Smooth muscle cell (in vitro differentiated cells): Measurements from ENCODE around the gene MATN1. TPM values are rescaled to one million over a fixed set of nuclear protein-coding genes. Genes with fewer than 3 reads are reported as not detected.
A peak's percentile ranks its signal among the peaks of the same experiment; 100 is the strongest.

Experiments
- DNase-seq: peaks from one replicate; lab custom pipeline; 2025; ENCODE audit not compliant: unreplicated experiment; lab: John Stamatoyannopoulos, UW
- H2AFZ ChIP-seq: fragments of 200-600 bp; sonication (generic); 2 replicates; pipeline ENCODE4 v1.6.0; 2016; ENCODE audit warnings: antibody characterized with exemption, low read depth, mild to moderate bottlenecking
- H3F3A ChIP-seq: fragments of 200-600 bp; sonication (generic); 2 replicates; pipeline ENCODE4 v1.6.0; 2017; ENCODE audit warnings: antibody characterized with exemption, low read depth
- H3K27ac ChIP-seq: fragments of 200-600 bp; sonication (generic); 2 replicates; pipeline ENCODE4 v1.5.1; 2016; ENCODE audit warnings: low read depth, mild to moderate bottlenecking
- H3K27me3 ChIP-seq: fragments of 200-600 bp; sonication (generic); 2 replicates; pipeline ENCODE4 v1.6.1; 2016; ENCODE audit warnings: low read depth, mild to moderate bottlenecking
- H3K36me3 ChIP-seq: fragments of 200-600 bp; sonication (generic); 2 replicates; pipeline ENCODE4 v1.5.1; 2016; ENCODE audit warnings: low read depth
- H3K4me1 ChIP-seq: fragments of 200-600 bp; sonication (generic); 2 replicates; pipeline ENCODE4 v1.5.1; 2016; ENCODE audit warnings: low read depth
- H3K4me2 ChIP-seq: fragments of 200-600 bp; sonication (generic); 2 replicates; pipeline ENCODE4 v1.6.0; 2016; ENCODE audit warnings: mild to moderate bottlenecking
- H3K4me3 ChIP-seq: fragments of 200-600 bp; sonication (generic); 2 replicates; pipeline ENCODE4 v1.5.1; 2016; ENCODE audit warnings: mild to moderate bottlenecking
- H3K79me2 ChIP-seq: fragments of 200-600 bp; sonication (generic); 2 replicates; pipeline ENCODE4 v1.6.0; 2016; ENCODE audit warnings: low read depth, mild to moderate bottlenecking
- H3K9ac ChIP-seq: fragments of 200-600 bp; sonication (generic); 2 replicates; pipeline ENCODE4 v1.6.0; 2016; ENCODE audit warnings: low read depth
- H3K9me3 ChIP-seq: fragments of 200-600 bp; sonication (generic); replicated peaks from 2 replicates; pipeline ENCODE4 v1.5.1; 2016; ENCODE audit warnings: low read depth
- H4K20me1 ChIP-seq: fragments of 200-600 bp; sonication (generic); 2 replicates; pipeline ENCODE4 v1.6.0; 2016; ENCODE audit warnings: low read depth
- CTCF ChIP-seq: fragments of 200-600 bp; sonication (generic); IDR thresholded peaks from 2 replicates; pipeline ENCODE4 v1.5.1; 2017; ENCODE audit warnings: borderline replicate concordance, mild to moderate bottlenecking, antibody characterized with exemption; ENCODE audit not compliant: insufficient read depth, poor library complexity, severe bottlenecking
- WGBS: methylation state at CpG from one replicate; pipeline ENCODE4 v1.1.7; 2016; ENCODE audit warnings: low lambda C conversion rate; 5-methylcytosine and 5-hydroxymethylcytosine counted together
- polyA plus RNA-seq: library from polyadenylated mRNA; unstranded; fragments of >200 nt; fragmentation: Nextera tagmentation; extraction: Ambion mirVana; gene quantifications from 2 replicates; pipeline ENCODE4 v1.2.1, GENCODE V29; 2016
- total RNA-seq: library from RNA; depleted of rRNA; stranded (reverse); fragments of >200 nt; gene quantifications from 2 replicates; pipeline ENCODE4 v1.2.3, GENCODE V29; 2014

Gene MATN1
- total and polyA plus RNA-seq, 2 experiments from 2014 or later, result 0.40 to 2.0 TPM

- no peak for DNase-seq
- 59% methylated on average over 2 of the region's 2 CpGs for WGBS
- Histone ChIP-seq H3K9me3 (no peaks in the 10 kb centered on the region), H3K27ac (no peak overlapping the region), H2AFZ (no peak overlapping the region), H3F3A (no peaks in the 10 kb centered on the region), H3K27me3 (no peaks in the 10 kb centered on the region), H3K36me3 (no peaks in the 10 kb centered on the region), H3K4me1 (peaks cover 8% of the 10 kb centered on the region), H3K4me3 (no peak overlapping the region), H3K79me2 (no peaks in the 10 kb centered on the region), H4K20me1 (no peaks in the 10 kb centered on the region), H3K4me2 (no peak overlapping the region), H3K9ac (no peak overlapping the region)
- no peak for TF ChIP-seq CTCF
These were observed 13.0 kb downstream of the MATN1 start for GRCh38 chr1:30710407-30710806.

- H3K27me3 ChIP-seq, result no peaks in the 10 kb centered on the region
- H3K9me3 ChIP-seq, result no peaks in the 10 kb centered on the region
- 53% methylated on average over 8 of the region's 8 CpGs for WGBS
- H4K20me1 ChIP-seq, result no peaks in the 10 kb centered on the region
- H3K4me2 ChIP-seq, result no peak overlapping the region
- H3K79me2 ChIP-seq, result no peaks in the 10 kb centered on the region
- no peak overlapping the region for H3K9ac ChIP-seq
- peaks cover 8% of the 10 kb centered on the region for H3K4me1 ChIP-seq
- no peak overlapping the region for H3K4me3 ChIP-seq
- H2AFZ ChIP-seq, result no peak overlapping the region
- DNase-seq, result no peak
- H3F3A ChIP-seq, result no peaks in the 10 kb centered on the region
- no peak for TF ChIP-seq CTCF
- no peaks in the 10 kb centered on the region for H3K36me3 ChIP-seq
- no peak overlapping the region for H3K27ac ChIP-seq
These were observed 15.0 kb downstream of the MATN1 start for GRCh38 chr1:30708361-30708728.

GRCh38 chr1:30707412-30708360 is 15.7 kb downstream of the MATN1 start:
- Histone ChIP-seq H3K79me2 (no peaks in the 10 kb centered on the region), H3K4me1 (peaks cover 8% of the 10 kb centered on the region), H3K27me3 (no peaks in the 10 kb centered on the region), H4K20me1 (no peaks in the 10 kb centered on the region), H3K9me3 (no peaks in the 10 kb centered on the region), H2AFZ (no peak overlapping the region), H3K9ac (no peak overlapping the region), H3K36me3 (no peaks in the 10 kb centered on the region), H3K4me2 (no peak overlapping the region), H3K27ac (no peak overlapping the region), H3F3A (no peaks in the 10 kb centered on the region), H3K4me3 (no peak overlapping the region)
- TF ChIP-seq CTCF, result peak; percentile 87
- 52% methylated on average over 15 of the region's 16 CpGs for WGBS
- DNase-seq, result peak; percentile 27

GRCh38 chr1:30706528-30706927 is 16.9 kb downstream of the MATN1 start:
- no peak for TF ChIP-seq CTCF
- peaks cover 8% of the 10 kb centered on the region for H3K4me1 ChIP-seq
- H4K20me1 ChIP-seq, result no peaks in the 10 kb centered on the region
- H3K4me2 ChIP-seq, result no peak overlapping the region
- no peak overlapping the region for H3K27ac ChIP-seq
- WGBS, result 53% methylated on average over 9 of the region's 9 CpGs
- H3K9me3 ChIP-seq, result no peaks in the 10 kb centered on the region
- H3K36me3 ChIP-seq, result no peaks in the 10 kb centered on the region
- no peaks in the 10 kb centered on the region for H3K79me2 ChIP-seq
- no peaks in the 10 kb centered on the region for H3F3A ChIP-seq
- no peak overlapping the region for H3K9ac ChIP-seq
- no peak overlapping the region for H3K4me3 ChIP-seq
- H2AFZ ChIP-seq, result no peak overlapping the region
- DNase-seq, result peak; percentile 21
- no peaks in the 10 kb centered on the region for H3K27me3 ChIP-seq
